ENCODE data around the gene IGF1R. TPM values are rescaled to one million over a fixed set of nuclear protein-coding genes. Genes with fewer than 3 reads are reported as not detected.

The IGF1R gene
- total RNA-seq, 2 experiments from 2014 or later = 21.5 to 23.4 TPM

DNA sequence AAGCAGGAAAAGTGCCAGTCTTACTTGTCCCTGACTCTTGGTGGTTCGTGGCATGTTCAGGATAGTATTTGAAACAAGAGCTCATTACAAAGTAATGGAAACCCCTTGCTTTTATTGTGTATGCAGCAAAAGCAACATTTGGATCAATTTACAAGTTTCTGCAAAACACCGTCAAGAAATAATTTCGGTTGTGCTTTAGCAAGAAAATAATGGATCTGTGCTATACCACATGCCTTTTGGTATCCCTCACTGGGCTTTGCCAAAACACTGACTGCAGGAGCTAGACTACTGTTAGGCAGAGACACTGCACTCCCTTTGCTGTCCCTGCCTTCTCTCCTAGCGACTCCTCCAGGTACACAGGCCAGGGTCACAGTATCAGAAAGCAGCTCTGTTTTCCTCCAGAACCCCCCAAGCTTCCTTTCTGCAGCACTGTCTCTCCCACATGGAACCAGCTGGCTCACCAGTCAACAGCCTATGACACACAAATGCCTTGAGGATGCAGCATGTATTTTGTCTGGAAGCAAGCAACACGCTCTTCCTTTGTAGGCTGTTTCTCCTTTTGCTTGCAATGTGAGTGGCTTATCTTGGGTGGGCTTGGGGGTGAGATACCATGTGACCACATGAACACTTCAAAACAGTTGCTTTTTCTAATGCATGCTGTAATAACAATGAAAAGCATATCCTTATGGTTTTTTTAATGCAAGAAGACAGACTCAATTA lies 247.8 kb downstream of the IGF1R start:
- Mint-ChIP-seq H3K4me3 (no peak overlapping the region), H3K4me1 (no peaks in the 10 kb centered on the region), H3K9me3 (no peaks in the 10 kb centered on the region), H3K27me3 (no peaks in the 10 kb centered on the region), H3K36me3 (peaks cover 8% of the 10 kb centered on the region), H3K27ac (no peak overlapping the region)
- POLR2A ChIA-PET = no interaction called here
- DNase-seq (no peak), ATAC-seq (ENCODE audit: low read depth) (no peak)

DNA sequence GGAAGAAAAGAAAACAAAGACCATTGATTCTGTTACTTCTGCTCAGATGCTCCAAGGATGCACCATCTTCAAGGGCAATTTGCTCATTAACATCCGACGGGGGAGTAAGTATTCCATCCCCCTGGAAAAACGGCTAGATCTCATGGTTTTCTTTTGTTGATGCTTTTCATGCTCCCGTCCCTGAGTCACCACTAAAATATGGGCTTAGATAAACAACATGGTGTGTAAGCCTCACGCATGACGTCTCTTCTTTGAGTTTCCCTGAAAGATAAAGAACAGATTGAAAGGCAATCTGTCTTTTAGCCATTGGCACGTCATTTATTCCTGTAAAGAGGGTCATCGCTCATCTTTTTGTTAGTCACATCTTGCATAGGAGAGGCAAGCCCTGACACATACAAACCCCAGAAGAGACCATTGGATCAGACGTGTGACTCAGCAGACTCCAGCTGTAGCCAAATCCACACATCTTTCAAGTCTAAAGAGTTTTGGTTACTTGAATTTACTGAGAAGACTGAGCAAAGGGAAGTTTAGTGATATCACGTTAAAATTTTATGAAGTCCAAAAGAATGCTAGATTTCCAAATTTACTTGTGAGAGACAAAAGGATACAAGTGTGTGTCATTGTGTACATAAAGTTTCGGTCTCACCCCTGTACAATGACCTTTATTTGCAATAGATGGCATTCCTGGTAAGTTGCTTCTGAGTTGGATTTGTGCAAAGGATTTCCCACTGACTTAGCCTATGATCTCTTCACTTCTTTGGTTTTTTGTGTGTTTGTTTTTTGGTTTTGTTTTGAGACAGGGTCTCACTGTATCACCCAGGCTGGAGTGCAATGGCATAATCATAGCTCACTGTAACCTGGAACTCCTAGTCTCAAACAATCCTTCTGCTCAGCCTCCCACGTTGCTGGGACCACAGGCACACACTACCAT lies 248.7 kb downstream of the IGF1R start:
- Mint-ChIP-seq H3K36me3 (peaks cover 8% of the 10 kb centered on the region), H3K4me1 (peaks cover 2% of the 10 kb centered on the region), H3K4me3 (no peak overlapping the region), H3K27ac (no peak overlapping the region), H3K9me3 (no peaks in the 10 kb centered on the region), H3K27me3 (no peaks in the 10 kb centered on the region)
- no peak for DNase-seq
- POLR2A ChIA-PET = no interaction called here
- no peak for ATAC-seq (ENCODE audit: low read depth)

DNA sequence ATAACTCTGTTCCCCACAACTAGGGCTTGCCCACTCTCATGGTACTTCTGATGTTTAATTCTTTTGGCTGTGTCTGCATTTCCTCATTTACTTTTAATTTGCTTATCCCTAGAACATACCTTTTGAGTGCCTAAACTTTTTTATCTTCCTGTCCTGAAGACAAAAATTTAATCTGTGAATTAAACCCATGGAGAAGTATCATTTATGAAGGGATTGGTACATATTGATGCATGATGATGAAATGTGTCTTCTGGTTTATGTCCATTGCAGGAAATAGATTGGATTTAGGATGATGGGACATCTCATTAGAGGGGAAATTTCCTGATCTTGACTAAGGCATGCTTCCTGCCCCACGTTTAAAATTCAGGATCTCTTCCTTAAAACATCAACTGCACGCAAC lies 249.8 kb downstream of the IGF1R start:
- Mint-ChIP-seq H3K9me3 (no peaks in the 10 kb centered on the region), H3K4me1 (peaks cover 2% of the 10 kb centered on the region), H3K36me3 (peaks cover 8% of the 10 kb centered on the region), H3K27ac (no peak overlapping the region), H3K27me3 (no peaks in the 10 kb centered on the region), H3K4me3 (no peak overlapping the region)
- ATAC-seq (ENCODE audit: low read depth) (no peak), DNase-seq (no peak)
- POLR2A ChIA-PET = no interaction called here

DNA sequence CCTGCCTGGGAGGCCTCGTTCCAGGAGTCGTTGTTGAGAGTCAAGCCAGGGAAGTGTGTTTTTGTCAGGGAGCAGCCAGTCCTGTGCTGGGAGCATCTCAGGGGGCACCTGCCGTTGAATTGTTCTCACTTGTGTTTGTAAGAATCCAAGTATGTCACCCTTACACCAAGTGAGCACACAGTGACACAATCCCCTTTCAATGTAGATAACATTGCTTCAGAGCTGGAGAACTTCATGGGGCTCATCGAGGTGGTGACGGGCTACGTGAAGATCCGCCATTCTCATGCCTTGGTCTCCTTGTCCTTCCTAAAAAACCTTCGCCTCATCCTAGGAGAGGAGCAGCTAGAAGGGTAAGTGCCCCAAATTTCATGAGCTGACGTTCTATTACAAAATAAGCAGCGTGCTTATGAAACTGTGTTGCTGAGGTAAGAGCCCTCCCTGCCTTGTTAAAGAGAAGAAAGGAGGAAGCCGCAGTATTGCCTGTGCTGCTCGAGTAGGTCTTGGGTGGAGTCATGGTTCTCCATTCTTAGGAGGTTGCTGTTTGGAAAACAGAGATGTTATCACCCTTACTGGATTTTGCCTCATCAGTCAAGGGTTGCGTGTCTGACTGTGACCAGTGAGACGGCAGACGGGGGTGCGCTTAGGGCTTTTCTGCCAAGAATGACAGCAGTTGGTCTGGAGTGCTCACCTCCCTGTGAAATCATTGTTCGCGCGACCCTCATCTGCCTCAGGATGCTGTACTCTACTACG lies 251.1 kb downstream of the IGF1R start:
- H3K4me1 Mint-ChIP-seq = peaks cover 2% of the 10 kb centered on the region
- POLR2A ChIA-PET = no interaction called here
- H3K36me3 Mint-ChIP-seq = peaks cover 8% of the 10 kb centered on the region
- no peak for ATAC-seq (ENCODE audit: low read depth)
- no peak for DNase-seq
- H3K9me3 Mint-ChIP-seq = no peaks in the 10 kb centered on the region
- no peak overlapping the region for H3K4me3 Mint-ChIP-seq
- no peaks in the 10 kb centered on the region for H3K27me3 Mint-ChIP-seq
- H3K27ac Mint-ChIP-seq = no peak overlapping the region

DNA sequence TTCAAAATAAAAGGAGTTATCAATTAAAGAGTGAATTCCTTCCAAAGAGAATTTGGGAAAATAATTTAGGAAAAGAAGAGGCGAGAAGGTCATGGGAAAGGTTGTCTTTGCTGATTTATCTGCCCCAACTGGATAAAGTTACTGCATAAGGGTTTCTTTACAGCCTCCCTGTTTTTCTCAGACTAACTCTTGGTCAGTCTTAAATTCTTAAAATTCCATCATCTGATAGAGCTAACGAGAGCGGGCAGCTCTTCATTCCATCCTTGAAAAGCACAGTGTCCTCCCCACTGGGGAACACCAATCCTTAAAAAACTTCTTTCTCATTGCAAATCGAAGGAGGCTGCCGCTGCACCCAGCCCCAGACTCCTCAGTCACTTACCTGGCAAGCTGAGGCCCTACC lies 252.0 kb downstream of the IGF1R start:
- Mint-ChIP-seq H3K9me3 (no peaks in the 10 kb centered on the region), H3K4me1 (peaks cover 2% of the 10 kb centered on the region), H3K4me3 (no peak overlapping the region), H3K27me3 (no peaks in the 10 kb centered on the region), H3K36me3 (peaks cover 8% of the 10 kb centered on the region), H3K27ac (no peak overlapping the region)
- no peak for DNase-seq
- POLR2A ChIA-PET = no interaction called here
- no peak for ATAC-seq (ENCODE audit: low read depth)

DNA sequence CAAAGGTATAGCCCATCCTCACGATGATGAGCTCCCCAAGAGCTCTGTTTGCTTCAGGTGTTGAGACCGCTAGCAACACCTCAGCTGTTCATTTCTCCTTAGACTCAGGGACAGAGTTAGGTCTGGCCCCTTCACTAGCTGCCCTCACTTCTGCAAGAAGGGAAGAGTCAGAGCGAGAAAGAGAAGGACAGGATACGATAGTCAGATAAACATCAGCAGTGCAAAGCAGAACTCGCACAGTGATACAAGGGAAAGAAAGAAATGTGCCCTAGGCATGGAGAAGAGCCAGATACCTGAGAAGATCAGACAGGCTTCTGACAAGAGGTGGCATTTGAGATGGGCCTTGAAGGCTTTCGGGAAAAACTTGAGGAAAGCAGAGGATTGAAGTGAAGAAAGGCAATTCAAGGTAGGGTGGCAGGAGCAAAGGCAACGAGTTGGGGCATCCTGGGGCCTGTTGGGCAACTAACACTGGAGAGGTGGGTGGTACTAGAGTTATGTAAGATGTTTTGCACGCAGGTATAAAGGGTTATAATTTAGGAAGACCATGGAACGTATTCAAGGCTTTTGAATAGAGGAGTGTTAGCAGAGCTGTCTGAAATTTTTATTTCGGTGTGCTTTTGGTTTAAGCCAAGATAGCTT lies 253.2 kb downstream of the IGF1R start:
- Mint-ChIP-seq H3K27me3 (no peaks in the 10 kb centered on the region), H3K9me3 (no peaks in the 10 kb centered on the region), H3K27ac (no peak overlapping the region), H3K4me3 (no peak overlapping the region), H3K36me3 (peaks cover 8% of the 10 kb centered on the region), H3K4me1 (peaks cover 2% of the 10 kb centered on the region)
- no peak for DNase-seq
- no peak for ATAC-seq (ENCODE audit: low read depth)
- POLR2A ChIA-PET = no interaction called here

DNA sequence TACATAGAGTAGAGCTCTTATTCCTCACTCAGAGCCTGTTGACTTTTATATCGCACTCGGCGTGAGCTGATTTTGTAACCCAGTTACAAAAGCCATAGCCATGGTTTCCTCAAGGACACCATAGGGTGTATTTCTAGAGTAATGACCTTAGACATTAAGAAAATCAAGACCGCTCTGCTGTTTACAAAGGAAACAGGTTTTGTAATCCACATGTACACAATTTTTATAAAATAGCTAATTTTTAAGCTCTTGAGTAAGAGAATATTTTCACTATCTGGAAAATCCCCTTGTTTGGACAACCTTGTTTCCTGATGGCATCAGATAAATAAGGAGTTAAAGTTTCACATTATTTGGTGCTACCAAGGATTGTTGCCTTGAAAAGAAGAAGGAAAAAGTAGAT lies 254.6 kb downstream of the IGF1R start:
- H3K4me1 Mint-ChIP-seq = peaks cover 2% of the 10 kb centered on the region
- no peak for ATAC-seq (ENCODE audit: low read depth)
- POLR2A ChIA-PET = no interaction called here

DNA sequence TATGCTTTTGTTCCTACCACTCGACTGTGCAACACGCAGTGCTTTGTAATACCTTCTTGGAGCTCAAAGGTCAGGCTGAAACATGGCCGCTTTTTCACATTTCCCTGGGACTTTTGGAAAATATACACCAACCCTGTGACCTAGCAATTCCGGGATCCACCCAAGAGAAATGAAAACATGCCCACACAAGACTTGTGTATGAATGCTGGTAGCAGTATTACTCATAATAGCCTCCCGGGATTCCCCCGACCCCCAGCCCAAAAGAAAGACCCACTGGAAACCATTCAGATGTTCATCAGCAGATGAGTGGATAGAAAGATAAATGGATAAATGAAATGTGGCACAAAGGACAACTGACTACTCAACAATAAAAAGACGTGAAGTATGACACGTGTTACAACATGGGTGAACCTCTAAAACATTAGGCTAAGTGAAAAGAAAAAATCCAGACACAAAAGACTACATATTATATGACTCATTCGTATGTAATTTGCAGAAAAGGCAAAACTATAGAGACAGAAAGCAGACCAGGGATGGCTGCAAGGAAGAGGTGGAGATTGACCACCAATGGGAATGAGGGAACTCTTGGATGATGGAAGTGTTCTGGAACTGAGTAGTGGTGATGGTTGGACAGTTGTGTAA lies 255.2 kb downstream of the IGF1R start:
- peaks cover 2% of the 10 kb centered on the region for H3K4me1 Mint-ChIP-seq
- POLR2A ChIA-PET = no interaction called here
- no peak for DNase-seq
- H3K4me3 Mint-ChIP-seq = no peak overlapping the region
- H3K9me3 Mint-ChIP-seq = no peaks in the 10 kb centered on the region
- H3K27me3 Mint-ChIP-seq = no peaks in the 10 kb centered on the region
- no peaks in the 10 kb centered on the region for H3K36me3 Mint-ChIP-seq
- no peak for ATAC-seq (ENCODE audit: low read depth)
- H3K27ac Mint-ChIP-seq = no peak overlapping the region

More for the DNA sequence above, 254.6 kb downstream of the IGF1R start:
- no peaks in the 10 kb centered on the region for H3K36me3 Mint-ChIP-seq
- H3K4me3 Mint-ChIP-seq = no peak overlapping the region
- no peak overlapping the region for H3K27ac Mint-ChIP-seq
- H3K27me3 Mint-ChIP-seq = no peaks in the 10 kb centered on the region
- H3K9me3 Mint-ChIP-seq = no peaks in the 10 kb centered on the region
- DNase-seq = no peak

DNA sequence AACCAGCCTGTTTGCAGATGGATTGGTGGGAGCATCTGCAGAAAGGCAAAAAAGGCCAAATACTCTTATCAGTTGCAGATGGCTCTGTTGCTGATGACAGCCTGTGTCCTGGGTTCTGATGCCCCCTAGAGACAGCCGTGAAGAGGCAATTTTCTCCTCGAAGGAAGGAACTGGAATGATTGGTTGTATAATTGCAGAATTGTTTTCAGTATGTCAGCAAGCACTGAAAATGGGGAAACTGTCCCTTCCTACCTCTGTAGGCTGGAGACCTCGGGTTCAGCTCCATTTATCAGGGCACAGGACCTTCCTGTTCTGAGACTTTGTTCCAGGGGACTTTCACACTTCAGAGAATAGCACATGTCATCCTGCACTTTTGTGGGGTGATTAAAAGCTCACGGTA lies 256.2 kb downstream of the IGF1R start:
- Mint-ChIP-seq H3K36me3 (no peaks in the 10 kb centered on the region), H3K9me3 (no peaks in the 10 kb centered on the region), H3K27ac (no peak overlapping the region), H3K4me1 (peaks cover 2% of the 10 kb centered on the region), H3K4me3 (no peak overlapping the region), H3K27me3 (no peaks in the 10 kb centered on the region)
- POLR2A ChIA-PET = no interaction called here
- no peak for ATAC-seq (ENCODE audit: low read depth)
- no peak for DNase-seq

DNA sequence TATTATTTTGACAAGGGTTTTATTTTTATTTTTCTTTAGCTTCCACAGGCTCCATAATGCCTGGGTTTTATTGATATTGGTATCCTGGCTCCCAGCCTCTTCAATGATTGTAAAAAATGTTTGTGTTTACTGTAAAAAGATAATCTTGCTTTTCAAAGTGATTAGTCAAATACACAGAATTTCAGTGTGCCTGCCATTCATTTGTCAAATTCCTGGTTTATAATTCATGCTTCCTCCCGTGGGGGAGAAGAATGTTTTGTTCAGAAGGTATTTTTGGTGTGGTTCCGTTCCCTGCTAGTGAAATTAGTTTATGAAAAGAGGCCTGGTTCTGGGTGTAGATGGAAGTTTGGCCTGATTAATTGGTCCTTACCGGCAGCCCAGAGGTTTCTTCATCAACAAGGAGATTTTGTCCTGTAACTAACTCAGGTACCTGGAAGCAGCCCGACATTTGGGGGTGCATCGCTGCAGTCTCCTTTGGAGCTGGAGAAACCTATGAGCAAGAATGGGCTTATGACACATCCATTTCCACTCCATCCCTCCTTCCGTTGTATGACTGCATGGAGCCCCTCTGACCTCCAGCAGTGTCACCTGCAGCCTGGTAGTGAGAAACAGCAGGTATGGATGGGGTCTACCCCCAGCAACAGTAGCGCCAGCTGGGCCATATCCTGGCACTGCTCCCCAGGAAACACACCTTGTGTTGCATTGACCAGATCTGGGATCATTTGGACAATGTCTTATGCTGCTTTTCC lies 257.8 kb downstream of the IGF1R start:
- H3K27me3 Mint-ChIP-seq = no peaks in the 10 kb centered on the region
- ATAC-seq (ENCODE audit: low read depth) (no peak), DNase-seq (no peak)
- H3K9me3 Mint-ChIP-seq = no peaks in the 10 kb centered on the region
- H3K4me1 Mint-ChIP-seq = peaks cover 2% of the 10 kb centered on the region
- no peak overlapping the region for H3K27ac Mint-ChIP-seq
- no peak overlapping the region for H3K4me3 Mint-ChIP-seq
- POLR2A ChIA-PET = no interaction called here
- H3K36me3 Mint-ChIP-seq = no peaks in the 10 kb centered on the region

DNA sequence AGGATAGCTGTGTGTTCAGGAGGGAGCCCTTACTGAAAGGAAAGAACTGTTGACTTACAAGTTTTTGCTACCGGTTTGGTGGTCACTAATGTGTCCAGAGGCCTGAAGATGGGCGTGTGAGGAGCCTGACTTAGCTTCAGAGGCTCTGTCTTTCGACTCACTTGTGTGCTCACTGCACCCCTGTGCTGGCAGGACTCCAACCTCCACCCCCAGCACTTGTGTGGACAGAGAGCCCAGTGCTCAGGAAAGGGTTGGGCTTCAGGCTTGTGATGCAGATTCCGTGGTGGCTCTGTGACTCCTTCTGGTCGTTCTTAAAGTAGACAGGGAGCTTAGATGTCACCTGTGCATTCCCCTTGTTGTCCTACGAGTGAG lies 258.4 kb downstream of the IGF1R start:
- Mint-ChIP-seq H3K4me3 (no peak overlapping the region), H3K36me3 (no peaks in the 10 kb centered on the region), H3K27me3 (no peaks in the 10 kb centered on the region), H3K27ac (no peak overlapping the region), H3K4me1 (peaks cover under 1% of the 10 kb centered on the region), H3K9me3 (no peaks in the 10 kb centered on the region)
- POLR2A ChIA-PET = no interaction called here
- DNase-seq (no peak), ATAC-seq (ENCODE audit: low read depth) (no peak)

DNA sequence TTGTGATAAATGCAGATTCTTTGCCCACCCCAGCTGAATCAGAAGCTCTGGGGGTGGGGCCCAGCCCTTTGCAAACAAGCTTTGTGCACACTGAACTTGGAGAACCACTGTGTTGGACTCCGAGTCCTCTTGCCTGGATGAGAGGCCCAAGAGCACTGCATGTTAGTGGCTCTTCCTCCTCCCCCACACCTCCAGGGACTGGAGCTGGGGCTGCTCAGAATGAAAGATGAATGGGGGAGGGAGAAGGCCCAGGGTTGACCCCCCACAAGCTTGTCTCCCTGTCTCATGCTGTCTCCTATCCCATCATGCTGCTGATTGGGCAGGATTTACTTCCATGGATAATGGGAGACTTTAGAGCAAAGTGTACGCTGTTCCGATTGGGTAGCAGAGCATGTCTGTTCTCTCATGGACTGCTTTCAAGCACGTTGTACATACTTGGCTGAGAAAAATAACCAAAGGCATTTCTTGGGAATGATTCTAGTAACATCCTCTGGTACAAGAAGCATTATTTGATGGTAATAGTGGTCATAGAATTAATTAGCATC lies 259.7 kb downstream of the IGF1R start:
- Mint-ChIP-seq H3K27me3 (no peaks in the 10 kb centered on the region), H3K4me1 (peaks cover 3% of the 10 kb centered on the region), H3K36me3 (no peaks in the 10 kb centered on the region), H3K27ac (no peak overlapping the region), H3K4me3 (no peak overlapping the region), H3K9me3 (no peaks in the 10 kb centered on the region)
- ATAC-seq (ENCODE audit: low read depth) (no peak), DNase-seq (no peak)
- POLR2A ChIA-PET = no interaction called here
